ENCODE measurements around the gene CACNA1G. TPM values are rescaled to one million over a fixed set of nuclear protein-coding genes. Genes with fewer than 3 reads are reported as not detected.

Gene CACNA1G
- polyA plus RNA-seq, 4 donors, result 6.5 to 7.4 (median 6.9) TPM

- DNase-seq (ENCODE audit: low read depth in 4 of 4, low spot score in 3 of 4), result no peak
These were observed 4.4 kb downstream of the CACNA1G start for GRCh38 chr17:50564916-50565315.

GRCh38 chr17:50565402-50566350, 5.2 kb downstream of the CACNA1G start:
- no peak for DNase-seq (ENCODE audit: low read depth in 4 of 4, low spot score in 3 of 4)

GRCh38 chr17:50566886-50567285, 6.4 kb downstream of the CACNA1G start:
- no peak for DNase-seq (ENCODE audit: low read depth in 4 of 4, low spot score in 3 of 4)

- no peak for DNase-seq (ENCODE audit: low read depth in 4 of 4, low spot score in 3 of 4)
These were observed 8.1 kb downstream of the CACNA1G start for GRCh38 chr17:50568659-50569058.

- no peak for DNase-seq (ENCODE audit: low read depth in 4 of 4, low spot score in 3 of 4)
These were observed 9.1 kb downstream of the CACNA1G start for GRCh38 chr17:50569592-50569991.

GRCh38 chr17:50570032-50570431, 9.5 kb downstream of the CACNA1G start:
- DNase-seq (ENCODE audit: low read depth in 4 of 4, low spot score in 3 of 4), result no peak

GRCh38 chr17:50570528-50570927, 10.0 kb downstream of the CACNA1G start:
- no peak for DNase-seq (ENCODE audit: low read depth in 4 of 4, low spot score in 3 of 4)

- DNase-seq (ENCODE audit: low read depth in 4 of 4, low spot score in 3 of 4), result no peak
These were observed 11.2 kb downstream of the CACNA1G start for GRCh38 chr17:50571681-50572080.

- no peak for DNase-seq (ENCODE audit: low read depth in 4 of 4, low spot score in 3 of 4)
These were observed 12.0 kb downstream of the CACNA1G start for GRCh38 chr17:50572541-50572940.

- no peak for DNase-seq (ENCODE audit: low read depth in 4 of 4, low spot score in 3 of 4)
These were observed 13.5 kb downstream of the CACNA1G start for GRCh38 chr17:50573866-50574611.

- no peak for DNase-seq (ENCODE audit: low read depth in 4 of 4, low spot score in 3 of 4)
These were observed 15.2 kb downstream of the CACNA1G start for GRCh38 chr17:50575581-50576210.

GRCh38 chr17:50576864-50577263, 16.3 kb downstream of the CACNA1G start:
- no peak for DNase-seq (ENCODE audit: low read depth in 4 of 4, low spot score in 3 of 4)

GRCh38 chr17:50577451-50577954, 17.0 kb downstream of the CACNA1G start:
- no peak for DNase-seq (ENCODE audit: low read depth in 4 of 4, low spot score in 3 of 4)

GRCh38 chr17:50578173-50578572, 17.7 kb downstream of the CACNA1G start:
- DNase-seq (ENCODE audit: low read depth in 4 of 4, low spot score in 3 of 4), result no peak

- DNase-seq (ENCODE audit: low read depth in 4 of 4, low spot score in 3 of 4), result no peak
These were observed 18.9 kb downstream of the CACNA1G start for GRCh38 chr17:50579399-50579798.

- DNase-seq (ENCODE audit: low read depth in 4 of 4, low spot score in 3 of 4), result no peak
These were observed 20.1 kb downstream of the CACNA1G start for GRCh38 chr17:50580646-50581045.

- no peak for DNase-seq (ENCODE audit: low read depth in 4 of 4, low spot score in 3 of 4)
These were observed 20.8 kb downstream of the CACNA1G start for GRCh38 chr17:50581316-50581715.

GRCh38 chr17:50582741-50583140, 22.2 kb downstream of the CACNA1G start:
- no peak for DNase-seq (ENCODE audit: low read depth in 4 of 4, low spot score in 3 of 4)

GRCh38 chr17:50583641-50584040, 23.1 kb downstream of the CACNA1G start:
- no peak for DNase-seq (ENCODE audit: low read depth in 4 of 4, low spot score in 3 of 4)

- no peak for DNase-seq (ENCODE audit: low read depth in 4 of 4, low spot score in 3 of 4)
These were observed 23.6 kb downstream of the CACNA1G start for GRCh38 chr17:50584116-50584515.

- DNase-seq (ENCODE audit: low read depth in 4 of 4, low spot score in 3 of 4), result no peak
These were observed 24.2 kb downstream of the CACNA1G start for GRCh38 chr17:50584749-50585148.

All from right renal pelvis (tissue), 4 donors.